GM12875 (cell line): Measurements from ENCODE around the gene STK24.

ENCODE experiments used
- H3K4me3 ChIP-seq: one replicate; pipeline ENCODE4 v1.5.1; 2011; ENCODE audit warnings: low read depth, low read length, control low read depth
- TF ChIP-seq, protein P1 (sequence below): IDR thresholded peaks from 2 replicates; pipeline ENCODE4 v1.5.1; 2011; ENCODE audit warnings: low read depth, mild to moderate bottlenecking, control low read depth, inconsistent platforms, low read length, moderate library complexity, borderline replicate concordance; ENCODE audit not compliant: insufficient read depth

The STK24 gene

GRCh38 chr13:98407575-98407974 lies 169.3 kb downstream of the STK24 start:
- TF ChIP-seq, protein P1, sequence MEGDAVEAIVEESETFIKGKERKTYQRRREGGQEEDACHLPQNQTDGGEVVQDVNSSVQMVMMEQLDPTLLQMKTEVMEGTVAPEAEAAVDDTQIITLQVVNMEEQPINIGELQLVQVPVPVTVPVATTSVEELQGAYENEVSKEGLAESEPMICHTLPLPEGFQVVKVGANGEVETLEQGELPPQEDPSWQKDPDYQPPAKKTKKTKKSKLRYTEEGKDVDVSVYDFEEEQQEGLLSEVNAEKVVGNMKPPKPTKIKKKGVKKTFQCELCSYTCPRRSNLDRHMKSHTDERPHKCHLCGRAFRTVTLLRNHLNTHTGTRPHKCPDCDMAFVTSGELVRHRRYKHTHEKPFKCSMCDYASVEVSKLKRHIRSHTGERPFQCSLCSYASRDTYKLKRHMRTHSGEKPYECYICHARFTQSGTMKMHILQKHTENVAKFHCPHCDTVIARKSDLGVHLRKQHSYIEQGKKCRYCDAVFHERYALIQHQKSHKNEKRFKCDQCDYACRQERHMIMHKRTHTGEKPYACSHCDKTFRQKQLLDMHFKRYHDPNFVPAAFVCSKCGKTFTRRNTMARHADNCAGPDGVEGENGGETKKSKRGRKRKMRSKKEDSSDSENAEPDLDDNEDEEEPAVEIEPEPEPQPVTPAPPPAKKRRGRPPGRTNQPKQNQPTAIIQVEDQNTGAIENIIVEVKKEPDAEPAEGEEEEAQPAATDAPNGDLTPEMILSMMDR: no peak
- H3K4me3 ChIP-seq: no peak overlapping the region

DNA sequence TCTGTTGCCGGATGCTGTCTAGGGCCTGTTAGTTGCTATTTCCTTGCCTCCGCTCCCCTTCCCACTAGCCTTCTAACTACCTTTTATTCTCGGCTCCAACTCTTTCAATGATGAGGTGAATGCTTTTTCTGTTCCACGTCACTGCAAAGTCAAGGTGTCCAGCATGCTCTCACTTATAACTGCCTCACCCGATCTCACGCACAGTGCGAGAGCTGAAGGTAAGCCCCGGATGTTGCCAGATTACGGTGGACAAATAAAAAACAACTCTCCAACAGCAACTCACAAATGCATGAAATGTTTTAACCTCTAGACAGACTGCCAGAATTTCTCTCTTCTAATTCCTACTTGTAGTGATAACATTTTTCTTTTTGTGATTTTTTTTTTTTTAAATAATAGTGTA lies 169.9 kb downstream of the STK24 start:
- no peak overlapping the region for H3K4me3 ChIP-seq
- TF ChIP-seq, protein P1: no peak

- TF ChIP-seq, protein P1: no peak
- no peak overlapping the region for H3K4me3 ChIP-seq
Measured at GRCh38 chr13:98406427-98406826, 170.5 kb downstream of the STK24 start.

DNA sequence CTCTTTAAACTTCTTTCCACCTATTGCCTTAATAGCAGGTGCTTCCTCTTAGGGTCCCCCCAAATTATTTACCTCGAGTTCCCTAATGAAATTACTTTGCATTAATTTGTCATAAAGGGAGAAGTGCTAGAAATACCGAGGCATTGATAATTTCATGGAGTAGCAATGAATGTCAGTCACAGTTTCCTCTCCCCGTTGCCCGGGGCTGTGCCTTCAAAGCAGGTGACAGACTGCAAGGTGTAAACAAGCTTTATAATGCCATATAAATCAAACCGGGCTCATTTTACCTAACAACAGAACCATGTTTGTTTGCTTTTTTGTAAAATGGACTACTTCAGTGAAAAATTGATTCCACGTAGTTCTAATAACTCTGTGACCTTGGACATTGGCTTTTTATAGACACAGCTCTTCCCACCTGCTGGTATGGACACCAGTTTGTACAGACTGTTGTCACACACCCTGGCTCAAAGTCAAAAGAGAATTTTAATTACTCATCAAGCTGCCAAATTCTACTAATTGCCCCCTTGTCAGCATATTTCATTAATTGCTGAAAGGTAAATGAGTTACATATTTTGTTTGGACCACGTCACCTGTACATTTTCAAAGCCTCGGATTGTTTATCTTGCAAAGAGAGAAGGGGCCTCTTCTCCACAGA lies 171.1 kb downstream of the STK24 start:
- TF ChIP-seq, protein P1: no peak
- no peak overlapping the region for H3K4me3 ChIP-seq

- TF ChIP-seq, protein P1: no peak
- H3K4me3 ChIP-seq: no peak overlapping the region
Measured at GRCh38 chr13:98405107-98405571, 171.8 kb downstream of the STK24 start.

GRCh38 chr13:98403076-98403475 lies 173.8 kb downstream of the STK24 start:
- H3K4me3 ChIP-seq: no peak overlapping the region
- TF ChIP-seq, protein P1: no peak

- TF ChIP-seq, protein P1: no peak
- no peak overlapping the region for H3K4me3 ChIP-seq
Measured at GRCh38 chr13:98401934-98402333, 175.0 kb downstream of the STK24 start.
